Keratinocyte (primary cell): Measurements from ENCODE around the gene RPL13.

ENCODE experiments used
- EZH2 ChIP-seq: IDR thresholded peaks from one replicate; pipeline ENCODE4 v1.6.1; 2012; ENCODE audit warnings: inconsistent platforms, mild to moderate bottlenecking, low read length, moderate library complexity
- TF ChIP-seq, protein P1 (sequence below), 3 experiments: IDR thresholded peaks in 1 of 3; conservative IDR thresholded peaks in 1 of 3; optimal IDR thresholded peaks in 1 of 3; 2 replicates in 2 of 3; 3 replicates in 1 of 3; pipeline versions ENCODE3 to v1.5.1; 2011; ENCODE audit warnings: low read length in 3 of 3, mild to moderate bottlenecking in 3 of 3, moderate library complexity in 2 of 3, control low read depth in 1 of 3, inconsistent platforms in 1 of 3; ENCODE audit not compliant: insufficient read depth in 2 of 3; ENCODE audit errors: extremely low read depth in 1 of 3

DNA sequence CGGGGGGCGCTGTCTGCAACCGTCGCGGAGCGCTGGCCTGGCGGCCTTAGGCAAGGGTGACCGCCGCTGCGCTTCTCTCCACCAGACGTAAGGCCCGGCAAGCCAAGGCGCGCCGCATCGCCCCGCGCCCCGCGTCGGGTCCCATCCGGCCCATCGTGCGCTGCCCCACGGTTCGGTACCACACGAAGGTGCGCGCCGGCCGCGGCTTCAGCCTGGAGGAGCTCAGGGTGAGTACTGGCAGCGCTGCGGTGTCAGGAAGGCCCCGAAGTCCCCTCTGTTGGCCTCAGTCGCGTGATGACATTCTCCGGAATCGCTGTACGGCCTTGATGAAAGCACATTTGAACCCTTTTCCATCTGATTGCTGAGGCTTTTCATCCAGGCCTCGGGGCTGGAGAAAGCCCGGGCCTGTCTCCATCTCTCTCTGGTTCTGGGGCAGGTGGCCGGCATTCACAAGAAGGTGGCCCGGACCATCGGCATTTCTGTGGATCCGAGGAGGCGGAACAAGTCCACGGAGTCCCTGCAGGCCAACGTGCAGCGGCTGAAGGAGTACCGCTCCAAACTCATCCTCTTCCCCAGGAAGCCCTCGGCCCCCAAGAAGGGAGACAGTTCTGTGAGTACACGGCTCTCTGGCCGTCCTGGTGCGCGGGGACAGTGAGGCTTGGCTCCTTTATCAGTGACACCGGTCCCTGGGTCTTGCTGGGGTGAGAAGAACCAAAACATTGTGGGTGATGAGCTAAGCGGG, 831 bp downstream of the RPL13 start:
- TF ChIP-seq, protein P1, sequence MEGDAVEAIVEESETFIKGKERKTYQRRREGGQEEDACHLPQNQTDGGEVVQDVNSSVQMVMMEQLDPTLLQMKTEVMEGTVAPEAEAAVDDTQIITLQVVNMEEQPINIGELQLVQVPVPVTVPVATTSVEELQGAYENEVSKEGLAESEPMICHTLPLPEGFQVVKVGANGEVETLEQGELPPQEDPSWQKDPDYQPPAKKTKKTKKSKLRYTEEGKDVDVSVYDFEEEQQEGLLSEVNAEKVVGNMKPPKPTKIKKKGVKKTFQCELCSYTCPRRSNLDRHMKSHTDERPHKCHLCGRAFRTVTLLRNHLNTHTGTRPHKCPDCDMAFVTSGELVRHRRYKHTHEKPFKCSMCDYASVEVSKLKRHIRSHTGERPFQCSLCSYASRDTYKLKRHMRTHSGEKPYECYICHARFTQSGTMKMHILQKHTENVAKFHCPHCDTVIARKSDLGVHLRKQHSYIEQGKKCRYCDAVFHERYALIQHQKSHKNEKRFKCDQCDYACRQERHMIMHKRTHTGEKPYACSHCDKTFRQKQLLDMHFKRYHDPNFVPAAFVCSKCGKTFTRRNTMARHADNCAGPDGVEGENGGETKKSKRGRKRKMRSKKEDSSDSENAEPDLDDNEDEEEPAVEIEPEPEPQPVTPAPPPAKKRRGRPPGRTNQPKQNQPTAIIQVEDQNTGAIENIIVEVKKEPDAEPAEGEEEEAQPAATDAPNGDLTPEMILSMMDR (optimal IDR thresholded peaks at IDR 0.05 in 1 of 3, IDR thresholded peaks at IDR 0.05 in 1 of 3, conservative IDR thresholded peaks at IDR 0.05 in 1 of 3; ENCODE audit: extremely low read depth in 1 of 3, insufficient read depth in 2 of 3, low read length in 3 of 3), result no peak
- TF ChIP-seq EZH2, result no peak
